Activated CD4-positive, alpha-beta T cell treated with anti-CD3 and anti-CD28 coated beads, Interleukin-2, amount 10 ng/mL, durations not matched to agents 7 days and 5 days (primary cell): ENCODE results near the gene PRDX4. TPM values are rescaled to one million over a fixed set of nuclear protein-coding genes. Genes with fewer than 3 reads are reported as not detected.
"Not testable (repeated sequence)": the region's sequence is repeated elsewhere in the genome, so short reads cannot be mapped to it uniquely, and the experiment has no call there.

Experiments
- CTCF ChIA-PET: fragments of 350-600 bp; sonication (Branson Sonifier 250); formaldehyde crosslinking; loops from one replicate; lab custom pipeline; 2021; ENCODE audit warnings: antibody characterized with exemption; lab: Charles Lee
- POLR2A ChIA-PET: fragments of 350-600 bp; sonication (Branson Sonifier 250); formaldehyde crosslinking; loops from one replicate; lab custom pipeline; 2021; ENCODE audit warnings: antibody characterized with exemption; lab: Charles Lee
- DNase-seq: peaks from one replicate; pipeline ENCODE4 v3.0.0-alpha.2; 2020
- H3K27ac Mint-ChIP-seq: one replicate; pipeline ENCODE4 v1.8.0; 2021; ENCODE audit warnings: mild to moderate bottlenecking, moderate library complexity, mixed read lengths
- H3K27me3 Mint-ChIP-seq: one replicate; pipeline ENCODE4 v1.8.0; 2021; ENCODE audit warnings: mixed read lengths
- H3K36me3 Mint-ChIP-seq: one replicate; pipeline ENCODE4 v1.8.0; 2021; ENCODE audit warnings: low read depth, mixed read lengths
- H3K4me1 Mint-ChIP-seq: one replicate; pipeline ENCODE4 v1.8.0; 2021; ENCODE audit warnings: mixed read lengths
- H3K4me3 Mint-ChIP-seq: one replicate; pipeline ENCODE4 v1.8.0; 2021; ENCODE audit warnings: mild to moderate bottlenecking, moderate library complexity, mixed read lengths
- H3K9me3 Mint-ChIP-seq: one replicate; pipeline ENCODE4 v1.8.0; 2021; ENCODE audit warnings: mixed read lengths
- total RNA-seq, 2 experiments: library from RNA; stranded (reverse); gene quantifications; one replicate each; pipeline ENCODE4 v1.2.3, GENCODE V29; 2021

PRDX4 gene
- total RNA-seq, 2 experiments from 2014 or later: 35.0 to 43.3 TPM

- Mint-ChIP-seq H3K27ac (no peak overlapping the region), H3K27me3 (no peaks in the 10 kb centered on the region), H3K9me3 (no peaks in the 10 kb centered on the region), H3K36me3 (no peaks in the 10 kb centered on the region), H3K4me3 (no peak overlapping the region), H3K4me1 (peaks cover 26% of the 10 kb centered on the region)
- CTCF ChIA-PET: no interaction called here
- POLR2A ChIA-PET: no interaction called here
- DNase-seq: no peak
Measured at GRCh38 chrX:23659339-23659738, 8.0 kb upstream of the PRDX4 start.

GRCh38 chrX:23660083-23660765 is 7.1 kb upstream of the PRDX4 start:
- POLR2A ChIA-PET, CTCF ChIA-PET, H3K9me3 Mint-ChIP-seq: not testable (repeated sequence)

GRCh38 chrX:23660766-23661132 is 6.5 kb upstream of the PRDX4 start:
- Mint-ChIP-seq H3K27ac (no peak overlapping the region), H3K36me3 (no peaks in the 10 kb centered on the region), H3K9me3 (no peaks in the 10 kb centered on the region), H3K4me1 (peaks cover 26% of the 10 kb centered on the region), H3K4me3 (no peak overlapping the region), H3K27me3 (no peaks in the 10 kb centered on the region)
- no peak for DNase-seq
- ChIA-PET CTCF (no interaction called here), POLR2A (no interaction called here)

More at GRCh38 chrX:23660083-23660765, 7.1 kb upstream of the PRDX4 start:
- H3K4me1 Mint-ChIP-seq: peaks cover 26% of the 10 kb centered on the region
- not testable (repeated sequence) for H3K27ac Mint-ChIP-seq, H3K4me3 Mint-ChIP-seq, H3K36me3 Mint-ChIP-seq, DNase-seq, H3K27me3 Mint-ChIP-seq

- Mint-ChIP-seq H3K27ac (peak overlapping the region; percentile 41), H3K9me3 (no peaks in the 10 kb centered on the region), H3K27me3 (no peaks in the 10 kb centered on the region), H3K4me3 (no peak overlapping the region), H3K4me1 (peaks cover 36% of the 10 kb centered on the region), H3K36me3 (no peaks in the 10 kb centered on the region)
- ChIA-PET POLR2A (no interaction called here), CTCF (no interaction called here)
- no peak for DNase-seq
Measured at GRCh38 chrX:23661671-23662070, 5.6 kb upstream of the PRDX4 start.

GRCh38 chrX:23662187-23662586 is 5.1 kb upstream of the PRDX4 start:
- DNase-seq: peak; percentile 9
- Mint-ChIP-seq H3K36me3 (no peaks in the 10 kb centered on the region), H3K4me3 (peak overlapping the region; percentile 12), H3K9me3 (no peaks in the 10 kb centered on the region), H3K27me3 (no peaks in the 10 kb centered on the region), H3K4me1 (peaks cover 37% of the 10 kb centered on the region), H3K27ac (peak overlapping the region; percentile 85)
- ChIA-PET CTCF (no interaction called here), POLR2A (no interaction called here)

GRCh38 chrX:23662853-23663252 is 4.4 kb upstream of the PRDX4 start:
- ChIA-PET POLR2A (no interaction called here), CTCF (interaction anchor here (0.6 kb wide), 1 partner anchor 370 kb away, joined by 3 read pairs; no protein-coding TSS in a partner anchor)
- H3K4me1 Mint-ChIP-seq: peaks cover 37% of the 10 kb centered on the region
- no peaks in the 10 kb centered on the region for H3K27me3 Mint-ChIP-seq
- H3K4me3 Mint-ChIP-seq: no peak overlapping the region
- no peak for DNase-seq
- no peaks in the 10 kb centered on the region for H3K9me3 Mint-ChIP-seq
- peak overlapping the region; percentile 66 for H3K27ac Mint-ChIP-seq
- no peaks in the 10 kb centered on the region for H3K36me3 Mint-ChIP-seq

GRCh38 chrX:23664496-23664895 is 2.8 kb upstream of the PRDX4 start:
- no peak for DNase-seq
- no peaks in the 10 kb centered on the region for H3K9me3 Mint-ChIP-seq
- H3K27me3 Mint-ChIP-seq: no peaks in the 10 kb centered on the region
- POLR2A ChIA-PET: no interaction called here
- CTCF ChIA-PET: interaction anchor here (1.2 kb wide), 1 partner anchor 237 kb away, joined by 3 read pairs; no protein-coding TSS in a partner anchor
- H3K27ac Mint-ChIP-seq: peak overlapping the region; percentile 9
- H3K4me1 Mint-ChIP-seq: peaks cover 47% of the 10 kb centered on the region
- H3K4me3 Mint-ChIP-seq: no peak overlapping the region
- H3K36me3 Mint-ChIP-seq: no peaks in the 10 kb centered on the region

- H3K4me3 Mint-ChIP-seq: peak overlapping the region; percentile 17
- peaks cover 44% of the 10 kb centered on the region for H3K4me1 Mint-ChIP-seq
- H3K9me3 Mint-ChIP-seq: no peaks in the 10 kb centered on the region
- DNase-seq: no peak
- ChIA-PET CTCF (interaction anchor here (1.0 kb wide), 1 partner anchor 12 kb away, joined by 3 read pairs; no protein-coding TSS in a partner anchor), POLR2A (no interaction called here)
- H3K27ac Mint-ChIP-seq: peak overlapping the region; percentile 14
- peaks cover 3% of the 10 kb centered on the region for H3K36me3 Mint-ChIP-seq
- H3K27me3 Mint-ChIP-seq: no peaks in the 10 kb centered on the region
Measured at GRCh38 chrX:23666282-23666681, 1.0 kb upstream of the PRDX4 start.

GRCh38 chrX:23668335-23668734 is 1.0 kb downstream of the PRDX4 start:
- H3K9me3 Mint-ChIP-seq: no peaks in the 10 kb centered on the region
- peak overlapping the region; percentile 95 for H3K27ac Mint-ChIP-seq
- peaks cover 31% of the 10 kb centered on the region for H3K4me1 Mint-ChIP-seq
- DNase-seq: no peak
- POLR2A ChIA-PET: interaction anchor here (0.6 kb wide), 1 partner anchor 908 kb away, joined by 3 read pairs; no protein-coding TSS in a partner anchor
- CTCF ChIA-PET: no interaction called here
- H3K4me3 Mint-ChIP-seq: peak overlapping the region; percentile 86
- H3K27me3 Mint-ChIP-seq: no peaks in the 10 kb centered on the region
- H3K36me3 Mint-ChIP-seq: peaks cover 5% of the 10 kb centered on the region

- no peak for DNase-seq
- Mint-ChIP-seq H3K9me3 (no peaks in the 10 kb centered on the region), H3K4me1 (peaks cover 34% of the 10 kb centered on the region), H3K4me3 (no peak overlapping the region), H3K27ac (no peak overlapping the region), H3K36me3 (peaks cover 7% of the 10 kb centered on the region), H3K27me3 (no peaks in the 10 kb centered on the region)
- ChIA-PET CTCF (interaction anchor here (0.5 kb wide), 1 partner anchor 49 kb away, joined by 3 read pairs; no protein-coding TSS in a partner anchor), POLR2A (no interaction called here)
Measured at GRCh38 chrX:23670528-23670927, 3.2 kb downstream of the PRDX4 start.

GRCh38 chrX:23673108-23673507 is 5.8 kb downstream of the PRDX4 start:
- peaks cover 16% of the 10 kb centered on the region for H3K36me3 Mint-ChIP-seq
- ChIA-PET CTCF (interaction anchor here (0.5 to 0.7 kb wide), 2 partner anchors 130 to 271 kb away, joined by 3 to 4 read pairs; no protein-coding TSS in a partner anchor), POLR2A (no interaction called here)
- H3K27ac Mint-ChIP-seq: peak overlapping the region; percentile 19
- no peak for DNase-seq
- H3K9me3 Mint-ChIP-seq: no peaks in the 10 kb centered on the region
- H3K4me3 Mint-ChIP-seq: no peak overlapping the region
- H3K4me1 Mint-ChIP-seq: peaks cover 31% of the 10 kb centered on the region
- H3K27me3 Mint-ChIP-seq: no peaks in the 10 kb centered on the region

- Mint-ChIP-seq H3K36me3 (peaks cover 15% of the 10 kb centered on the region), H3K4me1 (peaks cover 22% of the 10 kb centered on the region)
- not testable (repeated sequence) for H3K9me3 Mint-ChIP-seq, H3K27me3 Mint-ChIP-seq, H3K4me3 Mint-ChIP-seq, DNase-seq, H3K27ac Mint-ChIP-seq
- POLR2A ChIA-PET: interaction anchor here (0.6 kb wide), 1 partner anchor 206 kb away, joined by 3 read pairs; no protein-coding TSS in a partner anchor
- CTCF ChIA-PET: interaction anchor here (0.6 kb wide), 2 partner anchors 151 to 377 kb away, joined by 3 to 4 read pairs; no protein-coding TSS in a partner anchor
Measured at GRCh38 chrX:23676486-23676885, 9.2 kb downstream of the PRDX4 start.

- Mint-ChIP-seq H3K4me3 (no peak overlapping the region), H3K27me3 (no peaks in the 10 kb centered on the region), H3K27ac (no peak overlapping the region), H3K9me3 (no peaks in the 10 kb centered on the region), H3K36me3 (no peaks in the 10 kb centered on the region), H3K4me1 (no peaks in the 10 kb centered on the region)
- DNase-seq: no peak
- CTCF ChIA-PET: interaction anchor here (3.9 kb wide), 1 partner anchor 209 kb away, joined by 17 read pairs; no protein-coding TSS in a partner anchor
- POLR2A ChIA-PET: no interaction called here
Measured at GRCh38 chrX:23692166-23692565, 24.9 kb downstream of the PRDX4 start.
